ENCODE results near the gene FASTKD3.

Gene FASTKD3

DNA sequence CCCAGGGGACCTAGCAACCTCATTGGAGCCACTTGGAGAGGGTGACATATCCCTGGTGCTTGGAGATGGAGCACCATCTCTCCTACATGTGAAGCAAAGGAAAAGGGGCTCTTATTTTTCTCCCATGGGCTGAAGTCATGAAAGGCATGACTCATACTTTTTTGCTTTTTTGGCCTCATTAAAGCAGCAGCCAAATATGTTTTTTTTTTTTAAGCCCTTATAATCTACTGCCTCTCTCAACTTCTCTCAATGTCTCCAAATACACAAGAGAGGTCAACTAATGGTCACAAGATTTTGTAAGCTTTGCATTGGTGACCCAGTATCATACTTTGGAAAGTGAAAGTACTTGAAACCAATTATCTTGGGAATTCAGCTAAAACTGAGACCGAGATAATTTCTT is 16.3 kb downstream of the FASTKD3 start:
- in situ Hi-C loops (cut with HindIII; ENCODE audit: low pct_ligation_motif_present, low pct_unique_long_range_greater_than_20kb, low sequenced_read_pairs), result no loop called here
- DNase-seq, result no peak

DNA sequence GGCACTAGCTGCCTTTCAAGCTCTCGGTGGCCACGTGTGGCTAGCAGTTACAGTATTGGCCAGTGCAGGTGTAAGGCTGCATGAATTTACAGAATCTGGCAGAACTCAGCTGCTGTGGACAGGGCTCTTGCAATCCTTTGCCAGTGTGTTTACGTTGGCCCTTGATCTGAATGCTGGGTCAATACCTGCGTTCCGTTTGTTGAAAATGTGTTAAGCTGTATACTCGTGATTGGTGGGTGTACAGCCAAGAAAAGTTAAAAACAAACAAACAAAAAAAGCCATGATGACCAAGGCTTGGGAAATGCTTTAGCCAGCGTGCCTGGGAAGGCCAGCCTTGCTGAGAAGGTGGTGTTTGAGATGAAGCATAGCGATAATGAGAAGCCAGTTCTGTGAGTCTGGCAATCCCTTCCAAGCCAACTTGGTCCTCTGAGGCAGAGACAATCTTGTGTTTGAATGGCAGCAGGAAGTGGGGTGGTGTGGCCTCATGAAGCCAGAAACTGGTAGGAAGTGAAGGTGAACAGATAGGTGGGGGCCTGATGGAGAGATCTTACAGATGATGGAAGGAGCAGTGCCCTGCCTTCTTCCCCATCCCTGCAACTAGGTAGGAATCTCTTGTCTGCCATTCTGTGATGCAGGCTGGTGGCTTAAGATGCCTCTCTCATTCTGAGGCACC is 17.1 kb downstream of the FASTKD3 start:
- in situ Hi-C loops (cut with HindIII; ENCODE audit: low pct_ligation_motif_present, low pct_unique_long_range_greater_than_20kb, low sequenced_read_pairs), result no loop called here
- DNase-seq, result no peak

DNA sequence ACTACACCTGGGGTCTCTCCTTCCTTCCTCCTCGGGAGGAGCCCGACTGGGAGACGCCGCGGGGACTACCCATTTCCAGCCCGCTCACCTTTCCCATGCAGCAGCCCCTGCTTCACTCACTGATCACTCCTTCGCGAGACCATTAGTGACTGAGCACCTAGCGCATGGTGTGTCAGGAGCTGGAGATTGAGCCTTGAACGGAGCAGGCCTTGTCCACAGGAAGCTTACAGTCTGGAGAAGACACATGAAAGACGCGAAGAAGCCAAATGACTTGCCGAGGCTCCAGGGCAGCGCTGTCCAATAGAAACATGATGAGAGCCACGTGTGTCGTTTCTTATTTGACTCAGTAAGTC is 17.6 kb downstream of the FASTKD3 start:
- no peak for DNase-seq
- in situ Hi-C loops (cut with HindIII; ENCODE audit: low pct_ligation_motif_present, low pct_unique_long_range_greater_than_20kb, low sequenced_read_pairs), result no loop called here

DNA sequence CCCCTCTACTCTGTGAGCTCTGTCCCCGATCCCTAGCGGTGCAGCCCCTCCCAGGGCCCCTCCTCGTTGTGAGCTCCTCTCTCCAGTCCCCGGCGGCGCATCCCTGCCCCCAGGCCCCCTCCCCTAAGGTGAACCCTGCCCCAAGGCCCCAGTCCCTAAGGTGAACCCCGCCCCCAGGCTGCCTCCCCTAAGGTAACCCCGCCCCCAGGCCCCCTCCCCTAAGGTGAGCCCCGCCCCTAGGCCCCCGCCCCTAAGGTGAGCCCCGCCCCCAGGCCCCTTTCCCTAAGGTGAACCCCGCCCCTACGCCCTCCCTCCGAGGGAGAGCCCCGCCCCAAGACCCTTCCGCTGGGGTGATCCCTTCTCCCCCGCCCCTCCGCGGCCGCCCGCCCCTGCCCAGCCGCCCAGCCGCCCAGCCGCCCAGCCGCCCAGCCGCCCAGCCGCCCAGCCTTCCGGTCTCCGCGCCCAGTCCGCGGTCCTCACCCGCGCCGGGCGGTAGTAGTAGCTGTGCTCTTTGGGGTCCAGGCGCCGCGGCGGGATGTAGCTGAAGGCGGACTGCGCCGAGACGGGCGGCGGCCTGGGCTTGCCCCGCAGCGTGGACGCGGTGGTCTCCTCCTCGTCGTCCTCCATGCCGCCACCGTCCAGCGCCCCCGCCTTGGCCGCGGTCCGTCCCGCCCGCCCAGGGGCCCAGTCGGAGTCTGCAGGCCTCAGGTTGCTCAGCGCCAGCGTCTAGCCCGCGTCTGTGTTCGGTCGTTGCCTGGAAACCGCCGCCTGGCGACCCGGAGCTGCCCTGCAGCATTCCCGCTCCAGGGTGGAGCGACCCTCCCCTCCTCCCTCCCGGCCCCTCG is 18.2 kb downstream of the FASTKD3 start, which contains the start of gene CFAP90:
TSS of gene CFAP90 (minus strand) at position 739 of the 845 bp plus-strand sequence. CDS start at position 627, 112 bp downstream.
- peak; percentile 47 for DNase-seq

DNA sequence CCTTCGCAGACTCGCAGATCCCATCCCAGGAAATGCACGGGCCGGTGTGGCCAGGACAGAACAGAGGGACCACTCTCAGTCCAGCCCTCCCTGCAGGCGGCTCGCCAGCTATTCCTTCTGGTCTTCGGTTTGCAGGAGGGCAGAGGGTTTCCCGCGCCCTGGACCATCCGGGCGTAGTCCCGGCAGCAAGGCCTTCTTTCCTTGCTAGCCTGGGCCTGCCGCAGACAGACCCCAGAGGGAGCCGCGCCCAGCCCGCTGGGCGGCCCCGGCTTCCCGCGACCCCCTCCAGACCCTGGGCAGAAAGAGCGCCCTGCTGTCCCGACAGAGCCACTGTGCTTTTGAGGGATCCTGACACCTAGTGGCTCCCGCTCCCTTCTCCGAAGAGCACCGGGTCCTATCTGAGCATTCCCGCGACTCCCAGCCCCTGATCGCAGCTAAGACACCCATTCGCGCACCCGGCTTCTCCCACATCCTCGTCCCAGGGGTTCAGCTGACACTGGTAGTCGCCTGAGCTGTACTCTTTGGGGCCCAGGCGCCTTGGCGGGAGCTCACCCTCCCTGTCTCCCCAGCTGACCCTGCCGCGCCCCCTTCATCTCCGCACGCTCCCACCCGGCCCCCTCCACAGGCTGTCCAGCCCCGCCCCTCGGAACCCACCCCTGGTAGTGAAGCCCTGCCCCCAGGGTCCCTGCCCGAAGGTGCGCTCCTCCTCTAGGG is 19.0 kb downstream of the FASTKD3 start:
- in situ Hi-C loops (cut with HindIII; ENCODE audit: low pct_ligation_motif_present, low pct_unique_long_range_greater_than_20kb, low sequenced_read_pairs), result no loop called here
- no peak for DNase-seq

More for the DNA sequence above, 18.2 kb downstream of the FASTKD3 start, which contains the start of gene CFAP90:
- in situ Hi-C loops (cut with HindIII; ENCODE audit: low pct_ligation_motif_present, low pct_unique_long_range_greater_than_20kb, low sequenced_read_pairs), result no loop called here

DNA sequence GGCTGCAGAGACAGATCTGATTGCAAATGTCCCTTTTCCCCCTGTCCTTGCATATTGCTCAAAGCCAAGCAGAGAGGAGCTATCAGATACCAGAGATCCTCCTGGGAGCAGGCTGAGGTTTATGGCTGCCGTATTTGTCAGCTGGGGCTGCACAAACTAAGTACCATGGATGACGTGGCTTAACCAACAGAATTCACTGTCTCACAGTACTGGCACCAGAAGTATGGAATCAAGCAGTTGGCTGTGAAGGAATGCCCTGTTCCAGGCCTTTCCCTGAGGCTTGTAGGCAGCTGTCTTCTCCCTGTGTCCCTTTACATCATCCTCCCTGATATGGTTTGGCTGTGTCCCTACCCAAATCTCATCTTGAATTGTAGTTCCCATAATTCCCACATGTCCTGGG is 20.5 kb downstream of the FASTKD3 start:
- no peak for DNase-seq
- in situ Hi-C loops (cut with HindIII; ENCODE audit: low pct_ligation_motif_present, low pct_unique_long_range_greater_than_20kb, low sequenced_read_pairs), result no loop called here

DNA sequence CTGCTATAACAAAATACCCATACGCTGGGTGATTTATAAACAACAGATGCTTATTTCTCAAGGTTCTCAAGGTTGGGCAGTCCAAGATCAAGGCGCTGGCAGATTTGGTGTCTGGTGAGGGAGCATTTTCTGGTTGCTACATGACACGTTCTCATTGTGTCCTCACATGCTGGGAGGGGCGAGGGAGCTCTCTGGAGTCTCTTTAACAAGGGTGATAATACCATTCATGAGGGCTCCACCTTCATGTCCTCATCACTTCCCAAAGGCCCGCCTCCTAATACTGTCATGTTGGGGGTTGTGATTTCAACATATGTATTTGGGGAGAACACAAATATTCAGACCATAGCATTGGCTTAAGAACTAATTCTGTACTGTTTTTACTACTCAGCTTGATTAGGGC is 22.5 kb downstream of the FASTKD3 start:
- in situ Hi-C loops (cut with HindIII; ENCODE audit: low pct_ligation_motif_present, low pct_unique_long_range_greater_than_20kb, low sequenced_read_pairs), result no loop called here
- no peak for DNase-seq

DNA sequence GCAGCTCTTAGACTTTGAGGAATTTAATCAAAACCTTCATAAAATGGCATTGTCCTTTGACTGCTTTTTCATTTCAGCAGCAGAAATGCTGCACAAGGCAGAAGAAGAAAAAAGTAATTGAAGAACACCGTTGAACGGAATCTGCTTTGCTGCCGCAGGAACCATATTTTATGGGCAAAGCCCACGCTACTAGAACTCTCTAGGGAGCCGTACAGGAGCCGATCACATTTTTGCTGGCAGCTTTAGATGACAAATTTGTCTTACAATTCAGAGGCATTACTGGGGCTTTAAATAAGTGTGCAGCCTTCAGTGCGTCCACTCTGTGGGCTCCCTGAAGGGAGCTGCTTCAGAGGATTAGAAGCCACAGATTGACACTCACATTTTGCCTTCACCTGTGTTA is 23.3 kb downstream of the FASTKD3 start:
- DNase-seq, result no peak
- in situ Hi-C loops (cut with HindIII; ENCODE audit: low pct_ligation_motif_present, low pct_unique_long_range_greater_than_20kb, low sequenced_read_pairs), result no loop called here

DNA sequence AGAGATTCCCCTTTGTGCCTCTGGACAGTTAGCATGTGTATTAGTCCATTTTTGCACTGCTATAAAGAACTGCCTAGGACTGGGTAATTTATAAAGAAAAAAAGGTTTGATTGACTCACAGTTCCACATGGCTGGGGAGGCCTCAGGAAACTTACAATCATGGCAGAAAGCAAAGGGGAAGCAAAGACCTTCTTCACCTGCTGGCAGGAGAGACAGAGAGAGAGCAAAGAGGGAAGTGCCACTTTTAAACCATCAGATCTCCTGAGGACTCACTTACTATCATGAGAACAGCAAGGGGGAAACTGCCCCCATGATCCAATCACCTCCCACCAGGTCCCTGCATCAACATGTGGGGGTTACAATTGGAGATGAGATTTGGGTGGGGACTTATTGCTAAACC is 23.9 kb downstream of the FASTKD3 start:
- in situ Hi-C loops (cut with HindIII; ENCODE audit: low pct_ligation_motif_present, low pct_unique_long_range_greater_than_20kb, low sequenced_read_pairs), result no loop called here
- no peak for DNase-seq

DNA sequence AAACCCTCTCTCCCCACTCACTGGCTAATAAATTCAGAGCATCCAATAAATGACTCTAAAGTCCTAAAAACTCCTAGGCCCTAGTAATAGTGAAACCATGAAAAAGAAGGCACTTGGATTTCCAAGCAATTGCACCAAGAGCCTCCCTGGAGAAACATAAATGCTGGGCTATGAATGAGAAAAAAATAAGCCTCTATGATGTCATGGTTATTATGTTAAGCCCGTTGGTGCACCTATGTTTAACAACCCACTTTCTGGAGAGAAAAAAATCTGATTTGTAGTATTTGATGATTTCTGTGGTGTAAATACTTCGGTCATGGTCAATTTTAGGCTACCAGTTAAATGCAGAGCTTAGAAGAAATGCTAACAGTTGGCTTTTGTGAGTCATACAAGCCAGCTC is 26.3 kb downstream of the FASTKD3 start:
- no peak for DNase-seq
- in situ Hi-C loops (cut with HindIII; ENCODE audit: low pct_ligation_motif_present, low pct_unique_long_range_greater_than_20kb, low sequenced_read_pairs), result no loop called here

DNA sequence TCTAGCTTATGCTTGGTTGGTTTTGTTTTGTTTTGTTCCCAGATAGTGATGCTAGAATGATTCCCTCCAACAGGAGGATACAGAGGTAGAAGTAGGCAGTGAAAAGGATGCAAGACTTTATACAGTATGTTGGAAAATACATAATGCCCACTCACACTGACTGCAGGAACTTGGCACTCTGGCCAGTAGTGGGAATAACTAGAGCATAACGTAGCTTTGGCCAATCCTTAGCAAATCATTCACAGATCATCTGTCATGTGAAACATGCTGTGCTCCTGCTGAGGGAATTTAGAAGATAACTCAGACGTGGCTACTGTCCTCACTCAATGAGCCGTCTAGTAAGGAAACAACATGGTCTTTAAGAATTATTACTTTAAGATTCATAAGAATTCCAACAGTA is 31.4 kb downstream of the FASTKD3 start:
- peak; percentile 79 for DNase-seq
- in situ Hi-C loops (cut with HindIII; ENCODE audit: low pct_ligation_motif_present, low pct_unique_long_range_greater_than_20kb, low sequenced_read_pairs), result no loop called here

DNA sequence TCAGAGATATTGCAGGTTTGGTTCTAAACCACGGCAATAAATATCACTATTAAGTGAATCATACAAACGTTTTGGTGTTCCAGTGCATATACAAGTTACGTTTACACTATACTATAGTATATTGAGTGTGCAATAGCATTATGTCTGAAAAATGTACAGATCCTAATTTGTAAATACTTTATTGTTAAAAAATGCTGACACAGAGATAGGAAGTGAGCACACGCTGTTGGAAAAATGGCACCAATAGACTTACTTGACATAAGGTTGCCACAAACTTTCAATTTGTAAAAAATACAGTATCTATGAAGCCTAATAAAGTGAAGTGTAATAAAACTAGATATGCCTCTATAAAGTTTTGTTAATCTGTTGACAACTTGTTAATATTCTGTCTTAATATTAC is 33.8 kb downstream of the FASTKD3 start:
- in situ Hi-C loops (cut with HindIII; ENCODE audit: low pct_ligation_motif_present, low pct_unique_long_range_greater_than_20kb, low sequenced_read_pairs), result no loop called here
- DNase-seq, result no peak

DNA sequence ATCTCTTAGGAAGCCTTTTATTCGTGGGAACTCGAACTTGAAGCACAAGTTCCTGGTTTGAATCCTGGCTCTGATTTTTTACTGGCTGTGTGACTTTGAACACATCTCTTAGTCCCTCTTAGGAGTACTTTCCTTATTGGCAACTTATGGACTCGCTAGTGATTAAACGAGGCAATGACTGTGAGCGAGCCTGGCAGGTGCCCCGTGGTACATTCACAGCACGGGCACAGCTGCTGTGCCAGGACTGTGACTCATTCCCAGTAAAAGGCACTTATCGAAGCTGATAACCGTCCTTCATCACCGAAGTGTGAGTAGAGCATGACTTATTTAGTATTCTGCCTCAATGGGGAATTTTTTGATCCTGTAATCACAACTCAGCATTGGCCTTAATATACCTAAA is 40.6 kb downstream of the FASTKD3 start:
- peak; percentile 25 for DNase-seq
- in situ Hi-C loops (cut with HindIII; ENCODE audit: low pct_ligation_motif_present, low pct_unique_long_range_greater_than_20kb, low sequenced_read_pairs), result no loop called here

DNA sequence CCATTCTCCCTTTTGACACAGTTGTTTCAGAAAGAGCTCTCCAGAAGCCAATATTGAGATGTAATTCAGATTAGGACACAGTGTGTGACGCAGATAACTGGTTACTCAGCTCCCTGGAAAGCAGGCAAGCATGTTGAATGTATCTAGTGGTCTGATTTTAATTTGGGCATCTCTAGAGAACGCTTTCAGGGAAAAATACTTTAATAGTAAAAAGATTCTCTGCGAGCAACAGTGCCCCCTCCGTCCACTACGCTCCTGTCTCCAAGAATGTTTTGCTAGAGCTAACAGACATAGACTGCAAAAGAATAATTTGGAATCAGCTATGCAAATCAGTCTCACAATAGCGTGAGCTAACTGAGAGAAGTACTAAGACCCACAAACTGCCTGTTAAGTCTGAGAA is 41.2 kb downstream of the FASTKD3 start:
- no peak for DNase-seq
- in situ Hi-C loops (cut with HindIII; ENCODE audit: low pct_ligation_motif_present, low pct_unique_long_range_greater_than_20kb, low sequenced_read_pairs), result no loop called here

DNA sequence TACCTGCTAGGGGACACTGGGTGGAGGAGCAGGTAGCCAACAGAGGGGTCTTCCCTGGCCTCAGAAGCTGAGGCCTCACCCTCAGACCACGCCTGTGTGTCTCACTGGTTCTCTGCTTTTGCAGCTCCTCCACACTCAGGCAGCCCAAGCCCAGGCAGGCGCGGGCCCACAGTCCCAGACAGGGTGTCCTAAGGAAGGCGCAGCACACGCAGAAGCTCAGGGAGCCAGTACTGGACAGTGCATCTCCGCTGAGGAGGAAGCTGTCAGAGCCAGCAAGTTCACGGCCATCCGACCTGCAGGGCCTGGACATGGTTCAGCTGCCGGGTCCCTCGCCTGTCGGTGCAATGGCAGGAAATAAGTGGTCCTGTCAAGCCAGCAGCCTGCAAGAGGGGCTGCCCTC is 43.2 kb downstream of the FASTKD3 start:
- no peak for DNase-seq
- in situ Hi-C loops (cut with HindIII; ENCODE audit: low pct_ligation_motif_present, low pct_unique_long_range_greater_than_20kb, low sequenced_read_pairs), result no loop called here

DNA sequence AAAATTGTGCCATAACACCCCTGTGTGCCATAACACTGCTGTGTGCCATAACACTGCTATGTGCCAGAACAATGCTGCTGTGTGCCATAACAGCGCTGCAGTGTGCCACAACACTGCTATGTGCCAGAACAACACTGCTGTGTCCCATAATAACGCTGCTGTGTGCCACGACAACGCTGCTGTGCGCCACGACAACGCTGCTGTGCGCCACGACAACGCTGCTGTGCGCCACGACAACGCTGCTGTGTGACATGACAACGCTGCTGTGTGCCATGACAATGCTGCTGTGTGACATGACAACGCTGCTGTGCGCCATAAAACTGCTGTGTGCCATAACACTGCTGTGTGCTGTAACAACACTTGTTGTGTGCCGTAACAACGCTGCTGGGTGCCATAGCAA is 43.8 kb downstream of the FASTKD3 start:
- in situ Hi-C loops (cut with HindIII; ENCODE audit: low pct_ligation_motif_present, low pct_unique_long_range_greater_than_20kb, low sequenced_read_pairs), result no loop called here

DNA sequence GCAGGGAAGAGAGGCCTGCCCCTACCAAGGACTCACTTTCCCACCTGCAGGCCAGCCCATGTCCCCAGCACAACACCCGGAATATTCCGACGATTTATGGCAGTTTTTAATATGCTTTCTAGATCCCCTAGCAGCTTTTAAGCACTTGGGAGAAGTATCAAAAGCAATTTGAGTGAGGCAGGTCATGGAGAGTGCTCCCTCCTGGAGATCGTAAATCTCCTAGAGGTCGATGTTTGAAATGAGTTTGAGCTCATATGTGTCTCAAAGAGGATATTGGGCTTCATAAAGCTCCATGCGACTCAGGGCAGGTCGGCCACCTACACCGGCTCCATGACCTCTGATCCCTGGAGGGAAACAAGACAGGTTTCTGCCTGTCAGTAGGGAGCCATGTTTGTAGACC is 45.2 kb downstream of the FASTKD3 start:
- in situ Hi-C loops (cut with HindIII; ENCODE audit: low pct_ligation_motif_present, low pct_unique_long_range_greater_than_20kb, low sequenced_read_pairs), result no loop called here

More for the DNA sequence above, 43.8 kb downstream of the FASTKD3 start:
- DNase-seq, result no peak

DNA sequence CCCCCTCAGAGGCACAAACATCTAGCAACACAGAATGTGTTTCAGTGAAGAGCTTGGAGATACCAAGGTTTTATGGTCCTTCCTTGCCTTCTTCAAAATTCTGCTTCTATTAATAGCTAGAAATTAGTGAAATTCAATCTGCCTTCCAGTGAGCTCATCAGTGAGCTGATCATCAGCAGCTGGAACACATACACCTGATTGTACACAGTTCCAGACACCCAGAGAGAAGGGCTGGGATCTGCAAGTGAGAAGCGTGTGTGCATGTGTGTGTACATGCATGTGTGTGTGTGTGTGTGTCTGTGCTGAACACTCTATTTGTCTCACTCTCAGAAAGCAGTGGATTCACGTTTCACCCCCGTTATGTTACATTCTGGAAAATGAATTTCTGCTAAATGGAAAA is 46.4 kb downstream of the FASTKD3 start:
- in situ Hi-C loops (cut with HindIII; ENCODE audit: low pct_ligation_motif_present, low pct_unique_long_range_greater_than_20kb, low sequenced_read_pairs), result no loop called here
- no peak for DNase-seq

More for the DNA sequence above, 45.2 kb downstream of the FASTKD3 start:
- no peak for DNase-seq

DNA sequence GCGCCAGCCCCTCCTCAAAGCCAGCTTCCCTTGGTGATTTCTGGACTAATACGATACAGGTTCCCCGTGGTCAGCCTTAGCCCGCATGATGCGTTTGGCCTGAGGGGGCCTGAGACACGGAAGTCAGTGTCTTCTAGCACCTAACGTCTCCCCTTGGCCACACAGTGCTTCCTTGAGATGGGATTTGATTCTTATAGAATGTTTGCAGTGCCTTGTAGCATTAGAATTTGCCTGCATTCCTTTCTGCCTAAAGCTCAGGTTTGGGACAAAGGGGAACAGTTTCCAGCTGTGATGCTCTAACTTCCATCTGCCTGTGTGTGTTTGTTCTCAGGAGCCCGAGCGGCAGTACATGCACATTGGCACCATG is 52.3 kb downstream of the FASTKD3 start:
- no peak for DNase-seq
- in situ Hi-C loops (cut with HindIII; ENCODE audit: low pct_ligation_motif_present, low pct_unique_long_range_greater_than_20kb, low sequenced_read_pairs), result no loop called here
